SK-N-SH (cell line): Measurements from ENCODE around the gene WNK1.
A peak's percentile ranks its signal among the peaks of the same experiment; 100 is the strongest.

Experiments
- CHD2 ChIP-seq: fragments of 150-350 bp; IDR thresholded peaks from 2 replicates; pipeline ENCODE4 v1.6.1; 2018; ENCODE audit warnings: low read length; ENCODE audit not compliant: partially characterized antibody
- EP300 ChIP-seq, 2 experiments: IDR thresholded peaks; 2 replicates each; pipeline versions ENCODE4 v1.4.0 to v1.6.1; 2012; ENCODE audit warnings: borderline replicate concordance in 1 of 2, low read depth in 1 of 2, low read length in 1 of 2
- GATA2 ChIP-seq: sonication (generic); formaldehyde crosslinking; IDR thresholded peaks from 2 replicates; pipeline ENCODE4 v1.5.0; 2020; ENCODE audit warnings: mild to moderate bottlenecking, missing genetic modification reagents
- POLR2AphosphoS5 ChIP-seq: IDR thresholded peaks from 2 replicates; pipeline ENCODE4 v1.6.1; 2012; ENCODE audit warnings: low read depth, low read length
- RAD21 ChIP-seq: IDR thresholded peaks from 2 replicates; pipeline ENCODE4 v1.6.1; 2012; ENCODE audit warnings: mild to moderate bottlenecking, low read length
- RCOR1 ChIP-seq: fragments of 150-350 bp; IDR thresholded peaks from 2 replicates; pipeline ENCODE4 v1.6.1; 2017; ENCODE audit warnings: antibody characterized with exemption, low read length
- SIN3A ChIP-seq: IDR thresholded peaks from 2 replicates; pipeline ENCODE4 v1.6.1; 2012; ENCODE audit warnings: low read depth, mild to moderate bottlenecking, low read length, moderate library complexity, borderline replicate concordance
- YY1 ChIP-seq: IDR thresholded peaks from 2 replicates; pipeline ENCODE4 v1.4.0; 2012; ENCODE audit warnings: low read depth, mild to moderate bottlenecking
- TF ChIP-seq, protein P1 (sequence below): fragments of 200-600 bp; sonication (generic); IDR thresholded peaks from 2 replicates; pipeline ENCODE4 v1.6.1; 2017; ENCODE audit warnings: antibody characterized with exemption, mild to moderate bottlenecking, moderate library complexity
- TF ChIP-seq, protein P2 (sequence below): IDR thresholded peaks from 2 replicates; pipeline ENCODE4 v1.4.0; 2012; ENCODE audit warnings: low read depth

DNA sequence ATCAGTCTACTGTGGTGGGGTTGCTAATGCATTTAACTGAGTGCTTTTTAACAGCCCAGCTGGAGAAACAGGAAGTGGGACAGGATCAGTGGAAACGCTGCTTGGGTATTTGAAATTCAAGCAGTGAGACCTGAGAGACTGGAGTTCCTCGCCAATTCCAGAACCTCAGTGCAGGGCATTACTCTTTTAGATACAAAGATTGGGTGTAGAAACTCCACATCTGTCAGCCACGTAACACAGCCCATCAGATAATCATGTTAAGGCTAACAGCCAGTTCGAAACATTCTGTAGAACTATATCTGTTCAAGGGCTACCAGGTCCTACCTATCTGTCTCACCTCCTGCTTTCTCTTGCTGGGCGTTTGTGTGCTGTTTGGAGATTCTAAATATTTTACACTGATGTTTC lies 151.6 kb downstream of the WNK1 start:
- no peak for TF ChIP-seq CHD2
- TF ChIP-seq, protein P1, sequence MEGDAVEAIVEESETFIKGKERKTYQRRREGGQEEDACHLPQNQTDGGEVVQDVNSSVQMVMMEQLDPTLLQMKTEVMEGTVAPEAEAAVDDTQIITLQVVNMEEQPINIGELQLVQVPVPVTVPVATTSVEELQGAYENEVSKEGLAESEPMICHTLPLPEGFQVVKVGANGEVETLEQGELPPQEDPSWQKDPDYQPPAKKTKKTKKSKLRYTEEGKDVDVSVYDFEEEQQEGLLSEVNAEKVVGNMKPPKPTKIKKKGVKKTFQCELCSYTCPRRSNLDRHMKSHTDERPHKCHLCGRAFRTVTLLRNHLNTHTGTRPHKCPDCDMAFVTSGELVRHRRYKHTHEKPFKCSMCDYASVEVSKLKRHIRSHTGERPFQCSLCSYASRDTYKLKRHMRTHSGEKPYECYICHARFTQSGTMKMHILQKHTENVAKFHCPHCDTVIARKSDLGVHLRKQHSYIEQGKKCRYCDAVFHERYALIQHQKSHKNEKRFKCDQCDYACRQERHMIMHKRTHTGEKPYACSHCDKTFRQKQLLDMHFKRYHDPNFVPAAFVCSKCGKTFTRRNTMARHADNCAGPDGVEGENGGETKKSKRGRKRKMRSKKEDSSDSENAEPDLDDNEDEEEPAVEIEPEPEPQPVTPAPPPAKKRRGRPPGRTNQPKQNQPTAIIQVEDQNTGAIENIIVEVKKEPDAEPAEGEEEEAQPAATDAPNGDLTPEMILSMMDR: no peak
- TF ChIP-seq RCOR1: peak; percentile 6; the same call in 1 of the 2 replicates
- no peak for TF ChIP-seq EP300 (IDR thresholded peaks at IDR 0.05; ENCODE audit: borderline replicate concordance in 1 of 2, low read depth in 1 of 2, low read length in 1 of 2)
- TF ChIP-seq RAD21: no peak
- no peak for TF ChIP-seq SIN3A
- no peak for TF ChIP-seq YY1
- peak; percentile 61 for TF ChIP-seq GATA2 (CRISPR knock-in tag)
- TF ChIP-seq POLR2AphosphoS5: no peak
- TF ChIP-seq, protein P2, sequence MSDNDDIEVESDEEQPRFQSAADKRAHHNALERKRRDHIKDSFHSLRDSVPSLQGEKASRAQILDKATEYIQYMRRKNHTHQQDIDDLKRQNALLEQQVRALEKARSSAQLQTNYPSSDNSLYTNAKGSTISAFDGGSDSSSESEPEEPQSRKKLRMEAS: no peak
